HL-60 (cell line): ENCODE measurements around the gene XXYLT1.

Experiments used
- DNase-seq, 2 experiments: peaks; one replicate each; pipeline ENCODE4 v3.0.0-alpha.2; 2010 to 2020; ENCODE audit warnings: low read depth in 1 of 2, low spot score in 1 of 2
- H3K27ac ChIP-seq: fragments of 250-450 bp; sonication (Bioruptor Pico); replicated peaks from 2 replicates; pipeline ENCODE4 v1.5.1; 2020; ENCODE audit warnings: mild to moderate bottlenecking, moderate library complexity
- H3K27me3 ChIP-seq: fragments of 250-450 bp; sonication (Bioruptor Pico); 2 replicates; pipeline ENCODE4 v1.5.1; 2021; ENCODE audit warnings: mild to moderate bottlenecking, moderate library complexity; ENCODE audit not compliant: insufficient read depth, poor library complexity, severe bottlenecking
- H3K4me3 ChIP-seq: replicated peaks from 2 replicates; pipeline ENCODE4 v1.5.1; 2011; ENCODE audit warnings: mild to moderate bottlenecking, control low read depth, low read length; ENCODE audit not compliant: insufficient read depth
- CTCF ChIP-seq: IDR thresholded peaks from one replicate; pipeline ENCODE4 v1.5.1; 2011; ENCODE audit warnings: low read length, control low read depth, inconsistent platforms; ENCODE audit not compliant: insufficient read depth
- GABPA ChIP-seq: IDR thresholded peaks from 2 replicates; pipeline ENCODE4 v1.6.1; 2012; ENCODE audit warnings: low read depth
- POLR2AphosphoS5 ChIP-seq: IDR thresholded peaks from 2 replicates; pipeline ENCODE4 v1.6.1; 2012; ENCODE audit warnings: low read depth
- REST ChIP-seq: IDR thresholded peaks from 2 replicates; pipeline ENCODE4 v1.6.1; 2012; ENCODE audit warnings: low read depth; ENCODE audit not compliant: insufficient replicate concordance
- SPI1 ChIP-seq: IDR thresholded peaks from 2 replicates; pipeline ENCODE4 v1.6.1; 2012; ENCODE audit warnings: low read depth, mild to moderate bottlenecking, borderline replicate concordance

XXYLT1 gene

DNA sequence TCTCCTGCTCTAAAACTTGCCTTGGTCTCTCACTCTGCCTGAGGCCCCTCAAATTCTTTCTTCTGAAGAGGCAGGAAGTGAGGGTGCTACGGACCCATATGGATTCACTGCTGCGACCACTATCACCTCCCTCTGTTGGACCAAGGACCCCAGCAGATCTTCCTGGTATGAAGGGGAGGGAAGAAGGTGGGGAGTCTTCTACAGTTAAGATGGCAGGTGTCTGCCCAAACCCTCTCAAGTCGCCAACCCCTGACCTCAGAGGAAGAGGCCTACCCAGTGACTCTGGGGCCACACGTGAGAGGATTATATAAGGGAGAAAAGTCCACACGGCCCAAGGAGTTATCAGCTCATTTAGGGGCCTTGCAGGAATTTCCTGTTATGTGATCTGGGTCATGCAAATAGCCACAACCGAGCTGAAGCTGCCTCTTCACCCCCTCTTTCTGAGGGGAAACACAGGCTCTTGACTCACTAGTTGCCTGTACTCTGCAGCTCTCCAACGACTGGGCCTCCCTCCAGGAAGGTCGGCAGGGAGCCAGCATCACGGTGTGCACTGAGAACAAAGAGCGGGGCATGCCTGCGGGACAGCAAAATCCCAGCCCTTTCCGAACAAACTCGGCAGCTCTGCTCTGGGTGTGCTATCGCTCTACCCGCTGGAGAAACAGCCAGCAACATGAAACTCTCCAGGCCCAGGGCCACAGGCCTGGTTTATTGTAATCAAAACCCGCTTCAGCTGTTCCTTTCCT, 116.0 kb downstream of the XXYLT1 start:
- no peak for TF ChIP-seq CTCF
- no peak for TF ChIP-seq GABPA
- TF ChIP-seq SPI1: no peak
- no peak for TF ChIP-seq REST
- TF ChIP-seq POLR2AphosphoS5: no peak
- Histone ChIP-seq H3K27ac (no peak overlapping the region), H3K27me3 (no peaks in the 10 kb centered on the region), H3K4me3 (no peak overlapping the region)
- DNase-seq: no peak

GRCh38 chr3:195154111-195154791, 116.7 kb downstream of the XXYLT1 start:
- TF ChIP-seq REST: no peak
- TF ChIP-seq CTCF: no peak
- H3K4me3 ChIP-seq: no peak overlapping the region
- no peaks in the 10 kb centered on the region for H3K27me3 ChIP-seq
- no peak for DNase-seq
- no peak overlapping the region for H3K27ac ChIP-seq

- H3K27ac ChIP-seq: no peak overlapping the region
- no peak for DNase-seq
Measured at GRCh38 chr3:195153653-195154052, 117.3 kb downstream of the XXYLT1 start.

More at GRCh38 chr3:195153653-195154052, 117.3 kb downstream of the XXYLT1 start:
- Histone ChIP-seq H3K4me3 (no peak overlapping the region), H3K27me3 (no peaks in the 10 kb centered on the region)
- no peak for TF ChIP-seq SPI1
- no peak for TF ChIP-seq POLR2AphosphoS5
- TF ChIP-seq REST: no peak
- no peak for TF ChIP-seq CTCF
- TF ChIP-seq GABPA: no peak
